ENCODE measurements around the gene SPOCD1.

Gene SPOCD1

GRCh38 chr1:31815752-31816500 is at the start of gene SPOCD1:
Gene SPOCD1, minus strand, starts transcription at chr1:31816022. Its CDS starts 689 bp downstream, at chr1:31815333.
- peak; percentile 75 to 80 for DNase-seq (ENCODE audit: low read depth in 1 of 2, low spot score in 1 of 2)

GRCh38 chr1:31862071-31862470 is 46.2 kb upstream of the SPOCD1 start:
- DNase-seq (ENCODE audit: low read depth in 1 of 2, low spot score in 1 of 2): no peak

GRCh38 chr1:31861346-31861745 is 45.5 kb upstream of the SPOCD1 start:
- no peak for DNase-seq (ENCODE audit: low read depth in 1 of 2, low spot score in 1 of 2)

- no peak for DNase-seq (ENCODE audit: low read depth in 1 of 2, low spot score in 1 of 2)
Observed at GRCh38 chr1:31860581-31860980, 44.8 kb upstream of the SPOCD1 start.

- no peak for DNase-seq (ENCODE audit: low read depth in 1 of 2, low spot score in 1 of 2)
Observed at GRCh38 chr1:31859719-31860118, 43.9 kb upstream of the SPOCD1 start.

GRCh38 chr1:31859044-31859443 is 43.2 kb upstream of the SPOCD1 start:
- no peak for DNase-seq (ENCODE audit: low read depth in 1 of 2, low spot score in 1 of 2)

- DNase-seq (ENCODE audit: low read depth in 1 of 2, low spot score in 1 of 2): no peak
Observed at GRCh38 chr1:31857863-31858262, 42.0 kb upstream of the SPOCD1 start.

GRCh38 chr1:31856140-31856539 is 40.3 kb upstream of the SPOCD1 start:
- no peak for DNase-seq (ENCODE audit: low read depth in 1 of 2, low spot score in 1 of 2)

- no peak for DNase-seq (ENCODE audit: low read depth in 1 of 2, low spot score in 1 of 2)
Observed at GRCh38 chr1:31855038-31855845, 39.4 kb upstream of the SPOCD1 start.

- DNase-seq (ENCODE audit: low read depth in 1 of 2, low spot score in 1 of 2): no peak
Observed at GRCh38 chr1:31849653-31850052, 33.8 kb upstream of the SPOCD1 start.

GRCh38 chr1:31848381-31848897 is 32.6 kb upstream of the SPOCD1 start:
- DNase-seq (ENCODE audit: low read depth in 1 of 2, low spot score in 1 of 2): peak; percentile 12 to 25

- DNase-seq (ENCODE audit: low read depth in 1 of 2, low spot score in 1 of 2): no peak
Observed at GRCh38 chr1:31846484-31846883, 30.7 kb upstream of the SPOCD1 start.

- no peak for DNase-seq (ENCODE audit: low read depth in 1 of 2, low spot score in 1 of 2)
Observed at GRCh38 chr1:31843506-31843905, 27.7 kb upstream of the SPOCD1 start.

GRCh38 chr1:31839662-31840343 is 24.0 kb upstream of the SPOCD1 start:
- no peak for DNase-seq (ENCODE audit: low read depth in 1 of 2, low spot score in 1 of 2)

- DNase-seq (ENCODE audit: low read depth in 1 of 2, low spot score in 1 of 2): no peak
Observed at GRCh38 chr1:31837451-31838158, 21.8 kb upstream of the SPOCD1 start.

- DNase-seq (ENCODE audit: low read depth in 1 of 2, low spot score in 1 of 2): no peak
Observed at GRCh38 chr1:31836638-31837037, 20.8 kb upstream of the SPOCD1 start.

GRCh38 chr1:31835415-31835814 is 19.6 kb upstream of the SPOCD1 start:
- no peak for DNase-seq (ENCODE audit: low read depth in 1 of 2, low spot score in 1 of 2)

- DNase-seq (ENCODE audit: low read depth in 1 of 2, low spot score in 1 of 2): no peak
Observed at GRCh38 chr1:31834501-31834900, 18.7 kb upstream of the SPOCD1 start.

- DNase-seq (ENCODE audit: low read depth in 1 of 2, low spot score in 1 of 2): no peak
Observed at GRCh38 chr1:31831397-31832378, 15.9 kb upstream of the SPOCD1 start.

- no peak for DNase-seq (ENCODE audit: low read depth in 1 of 2, low spot score in 1 of 2)
Observed at GRCh38 chr1:31830511-31830910, 14.7 kb upstream of the SPOCD1 start.

Measured in activated T-helper 1 cell treated with anti-CD3 and anti-CD28 coated beads, Interleukin-2, amount 50 U/mL, for 16 hours (primary cell).